ENCODE results near the gene LINC00305.

The LINC00305 gene

GRCh38 chr18:64148988-64149387 is at the start of gene LINC00305:
LINC00305 (minus strand) TSS chr18:64149088.
- DNase-seq (ENCODE audit: low read depth), result no peak

- DNase-seq (ENCODE audit: low read depth), result no peak
Measured at GRCh38 chr18:64191069-64191468, 42.2 kb upstream of the LINC00305 start.

DNA sequence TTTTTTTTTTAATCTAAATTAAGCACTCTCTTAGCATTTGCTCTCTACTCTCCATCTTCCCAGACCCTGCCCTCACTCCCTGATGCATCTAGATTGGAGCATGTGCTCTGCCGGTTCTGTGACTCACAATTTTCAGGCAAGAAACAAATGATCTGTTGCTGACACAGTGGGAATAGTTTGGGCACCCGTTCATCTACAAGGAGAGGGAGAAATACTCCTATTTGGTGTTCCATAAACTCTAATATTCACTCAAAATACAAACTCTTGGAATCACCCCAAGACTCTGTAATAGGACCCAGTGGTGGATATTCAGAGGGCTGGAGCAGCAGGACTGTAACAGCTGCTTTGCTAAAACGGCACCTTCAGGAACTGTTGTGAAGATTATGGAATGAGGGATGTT is 37.1 kb upstream of the LINC00305 start:
- no peak for DNase-seq (ENCODE audit: low read depth)

DNA sequence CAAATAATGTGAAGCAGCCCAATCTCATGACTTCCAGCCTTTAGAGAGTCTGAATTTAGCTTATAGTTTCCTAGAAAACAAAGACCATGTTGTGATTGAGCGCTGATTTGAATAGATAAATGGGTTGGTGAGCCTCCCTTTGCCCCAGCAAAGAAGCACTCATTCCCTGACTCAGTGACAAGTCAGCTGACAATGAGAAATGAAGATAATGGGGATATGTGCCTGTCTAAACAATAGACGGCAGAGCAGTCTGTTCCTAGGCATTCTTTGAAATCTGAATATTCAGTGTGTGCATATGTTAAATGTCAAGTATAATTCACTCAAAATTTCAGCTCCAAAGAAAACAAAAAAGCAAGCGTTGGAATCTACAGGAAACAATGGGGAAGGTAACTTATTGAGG is 34.8 kb upstream of the LINC00305 start:
- DNase-seq (ENCODE audit: low read depth), result no peak

DNA sequence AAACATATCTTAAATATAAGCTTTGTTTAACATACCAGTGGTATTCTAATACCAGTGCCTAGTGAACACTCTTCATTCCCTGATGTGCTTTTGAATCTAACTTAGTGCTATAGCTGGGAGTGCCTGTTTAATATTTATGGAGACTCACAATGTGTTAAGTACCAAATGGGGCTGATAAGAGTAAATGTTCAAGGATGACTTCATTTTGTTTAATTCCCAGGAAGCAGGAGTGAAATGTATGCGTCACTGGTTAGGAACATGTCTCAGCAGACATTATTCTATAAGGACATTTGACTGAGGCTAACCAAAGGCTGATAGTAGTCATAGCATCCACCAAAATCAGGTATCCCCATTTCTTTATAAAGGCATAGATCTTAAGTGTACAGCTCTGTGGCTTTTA is 31.7 kb upstream of the LINC00305 start:
- no peak for DNase-seq (ENCODE audit: low read depth)

DNA sequence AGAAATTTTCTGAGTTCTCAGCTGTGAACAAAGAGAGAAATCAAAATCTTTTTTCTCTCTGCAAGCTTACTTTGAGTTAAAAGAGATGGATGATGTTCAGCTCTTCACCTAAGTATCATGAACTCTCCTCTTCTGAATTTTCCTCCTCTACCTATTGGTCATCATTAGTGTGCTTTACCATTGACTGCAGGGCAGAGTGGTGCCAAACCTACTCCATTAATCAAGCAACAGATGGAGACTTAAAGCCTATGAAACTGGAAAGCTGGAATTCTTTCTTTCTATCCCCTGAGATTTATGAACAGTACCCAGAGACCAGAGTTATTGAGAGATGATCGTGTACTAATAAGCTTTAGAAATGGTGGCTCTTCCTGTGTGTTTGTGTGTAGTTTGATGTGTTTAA is 31.3 kb upstream of the LINC00305 start:
- no peak for DNase-seq (ENCODE audit: low read depth)

DNA sequence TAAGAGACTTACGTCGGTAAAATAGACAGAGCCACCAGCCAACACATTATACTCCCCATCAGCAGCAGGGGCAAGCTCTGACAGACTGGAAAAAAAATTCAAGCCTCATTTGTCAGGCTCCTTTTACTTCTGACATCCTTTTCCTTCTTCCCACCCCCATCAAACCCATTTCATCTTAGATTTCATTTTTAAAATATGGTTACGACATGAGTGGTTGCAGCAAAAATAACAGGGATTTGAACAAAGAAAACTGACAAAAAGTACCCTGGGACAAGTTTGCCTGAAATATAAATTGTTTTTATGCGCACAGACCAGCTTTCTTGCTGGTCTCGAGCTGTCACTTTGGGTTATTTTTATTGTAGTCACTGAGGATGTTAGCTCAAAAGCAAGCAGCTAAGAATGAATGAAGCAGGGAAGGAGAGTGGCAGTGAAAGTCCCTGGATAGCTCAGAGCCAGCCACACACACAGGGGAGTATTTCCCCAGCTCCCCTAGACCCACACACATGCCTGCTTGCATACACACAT is 30.7 kb upstream of the LINC00305 start:
- no peak for DNase-seq (ENCODE audit: low read depth)

DNA sequence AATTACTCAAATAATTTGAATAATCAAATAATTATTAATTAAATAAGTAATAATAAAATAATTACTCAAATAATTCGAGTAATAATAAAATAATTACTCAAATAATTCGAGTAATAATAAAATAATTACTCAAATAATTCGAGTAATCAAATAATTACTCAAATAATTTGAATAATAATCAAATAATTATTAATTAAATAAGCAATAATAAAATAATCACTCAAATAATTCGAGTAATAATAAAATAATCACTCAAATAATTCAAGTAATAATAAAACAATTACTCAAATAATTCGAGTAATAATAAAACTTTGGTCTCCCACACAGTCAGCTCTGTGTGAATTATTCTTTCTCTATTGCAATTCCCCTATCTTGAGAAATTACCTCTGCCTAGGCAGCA is 30.0 kb upstream of the LINC00305 start:
- DNase-seq (ENCODE audit: low read depth), result no peak

DNA sequence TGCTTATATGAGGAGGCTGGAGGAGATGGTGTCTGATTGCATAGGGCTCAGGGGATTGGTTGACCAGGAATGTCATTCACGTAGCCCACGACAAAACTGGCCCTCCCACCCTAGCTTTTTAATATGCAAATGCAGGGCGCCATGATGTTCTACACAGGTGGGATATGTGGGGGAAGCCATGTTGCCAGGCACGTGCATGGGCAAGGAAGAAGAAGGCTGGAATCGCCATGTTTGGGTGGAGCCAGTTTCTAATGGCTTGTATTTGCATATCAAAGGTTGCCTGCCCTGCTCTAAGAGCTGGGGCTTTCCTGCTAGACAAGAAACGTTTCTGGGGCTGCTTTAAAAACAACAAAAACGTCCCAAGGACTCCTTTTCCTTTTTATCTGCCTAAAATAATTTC is 26.5 kb upstream of the LINC00305 start:
- DNase-seq (ENCODE audit: low read depth), result no peak

GRCh38 chr18:64171576-64171975 is 22.7 kb upstream of the LINC00305 start:
- no peak for DNase-seq (ENCODE audit: low read depth)

DNA sequence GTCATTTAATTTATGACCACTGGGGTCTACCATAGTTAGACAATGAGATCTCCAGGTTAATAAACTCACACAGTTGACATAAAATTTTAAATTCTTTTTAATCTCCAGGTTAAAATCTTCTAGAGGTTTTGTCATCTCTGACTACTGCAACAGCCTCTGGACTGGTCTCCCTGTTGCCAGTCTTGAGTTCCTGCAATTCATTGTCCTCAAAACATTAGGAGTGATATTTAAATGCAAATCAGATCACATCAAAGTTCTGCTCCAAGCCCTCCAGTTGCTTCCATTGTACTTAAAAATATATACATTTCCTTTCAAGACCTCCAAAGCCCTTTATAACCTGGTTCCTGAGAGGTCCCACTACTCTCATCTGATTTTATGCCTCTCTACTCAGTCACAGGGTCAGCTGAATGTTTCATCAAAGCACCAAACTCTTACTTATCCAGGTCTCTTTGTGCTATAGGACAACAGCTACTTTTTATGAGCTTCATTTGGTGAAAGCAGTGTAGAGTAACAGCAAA is 18.6 kb upstream of the LINC00305 start:
- DNase-seq (ENCODE audit: low read depth), result no peak

- no peak for DNase-seq (ENCODE audit: low read depth)
Measured at GRCh38 chr18:64165906-64166305, 17.0 kb upstream of the LINC00305 start.

GRCh38 chr18:64164883-64165282 is 16.0 kb upstream of the LINC00305 start:
- DNase-seq (ENCODE audit: low read depth), result no peak

GRCh38 chr18:64149916-64150438 is 1.1 kb upstream of the LINC00305 start:
- DNase-seq (ENCODE audit: low read depth), result no peak

DNA sequence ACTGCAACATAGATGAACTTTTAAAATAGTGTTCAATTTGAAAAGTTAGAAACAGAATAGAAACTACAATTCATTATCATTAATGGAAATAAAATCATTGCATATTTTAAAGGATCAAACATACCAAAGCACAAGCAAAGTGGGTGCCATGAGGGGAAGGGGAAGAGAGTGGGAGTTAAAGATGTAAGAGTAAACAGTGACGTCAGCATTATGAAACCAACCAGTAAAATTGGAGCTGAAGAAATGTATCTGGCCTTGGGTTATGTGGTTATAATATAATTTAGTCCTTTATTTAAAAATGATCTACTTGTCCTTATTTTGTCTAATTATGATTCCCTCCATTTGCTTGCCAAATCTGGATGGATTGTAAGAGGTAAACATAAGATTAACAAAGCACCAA is 6.0 kb downstream of the LINC00305 start:
- DNase-seq (ENCODE audit: low read depth), result no peak

GRCh38 chr18:64137914-64138313 is 11.0 kb downstream of the LINC00305 start:
- DNase-seq (ENCODE audit: low read depth), result no peak

DNA sequence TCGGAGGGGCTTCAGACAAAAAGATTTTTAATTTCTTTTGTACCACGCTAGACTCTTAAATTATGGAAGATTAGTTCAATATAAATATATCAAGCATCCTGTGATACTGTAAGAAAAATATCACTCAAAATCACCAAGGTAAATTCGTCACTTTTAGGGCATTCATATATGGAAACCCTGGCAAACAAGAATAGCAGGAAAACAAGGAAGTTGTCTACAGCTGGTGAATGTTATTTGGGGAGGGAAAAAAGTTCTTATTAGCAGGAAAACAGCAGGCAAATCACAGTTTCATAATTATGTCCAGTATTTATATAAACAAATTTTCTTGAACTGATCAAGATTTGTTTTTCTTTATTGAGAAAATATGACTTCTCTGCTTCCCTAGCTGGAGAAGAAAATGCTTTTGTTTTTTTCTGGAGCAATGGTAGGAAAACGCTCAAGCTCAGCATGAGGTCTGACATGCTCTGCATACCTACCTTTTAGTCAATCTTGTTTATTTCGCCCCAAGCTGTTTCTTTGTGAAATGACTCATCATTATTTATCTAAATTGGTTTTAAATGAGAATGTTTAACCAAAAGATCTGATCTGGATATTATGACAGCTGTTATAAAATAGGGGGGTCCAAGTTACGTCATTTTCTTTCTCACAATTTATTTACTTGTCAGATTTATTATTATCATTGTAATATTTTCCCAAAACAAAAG is 14.7 kb downstream of the LINC00305 start:
- no peak for DNase-seq (ENCODE audit: low read depth)

DNA sequence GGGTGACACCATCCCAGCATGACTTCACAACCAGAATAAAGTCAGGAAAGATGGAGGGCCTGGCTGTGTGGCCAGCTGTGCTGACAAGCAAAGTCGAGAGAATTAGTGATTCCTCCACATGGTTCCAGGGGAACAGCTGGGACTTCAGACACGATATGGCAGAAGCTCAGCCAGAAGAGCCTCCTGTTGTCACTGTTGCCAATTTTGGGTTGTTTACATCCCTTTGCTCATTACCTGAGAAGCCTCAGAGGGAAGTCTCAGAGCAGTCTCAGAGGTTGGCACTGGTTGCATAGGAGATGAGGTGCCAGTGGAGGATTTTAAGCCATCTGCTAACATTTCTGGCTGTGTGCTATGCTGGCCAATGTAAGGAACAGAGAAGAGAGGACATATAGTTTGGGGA is 16.0 kb downstream of the LINC00305 start:
- no peak for DNase-seq (ENCODE audit: low read depth)

GRCh38 chr18:64131314-64131713 is 17.6 kb downstream of the LINC00305 start:
- no peak for DNase-seq (ENCODE audit: low read depth)

DNA sequence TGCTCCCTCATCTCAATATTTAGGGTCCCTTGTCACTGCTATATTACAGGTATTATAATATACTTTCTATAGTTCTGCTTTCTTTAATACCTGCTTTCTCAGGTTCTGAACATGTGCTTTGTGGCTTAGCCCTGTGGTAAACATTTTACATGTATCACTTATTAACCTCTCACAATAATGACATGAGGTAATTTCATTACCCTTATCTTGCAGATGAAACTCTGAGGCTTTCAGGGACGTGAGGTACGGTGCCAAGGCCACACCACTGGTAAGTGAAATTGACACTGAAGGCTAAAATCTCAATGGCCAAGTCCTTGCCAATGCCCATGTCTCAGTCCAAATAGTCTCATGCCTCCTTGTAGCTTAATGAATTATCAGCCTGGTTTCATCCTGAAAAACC is 21.7 kb downstream of the LINC00305 start:
- DNase-seq (ENCODE audit: low read depth), result no peak

- DNase-seq (ENCODE audit: low read depth), result no peak
Measured at GRCh38 chr18:64119916-64120315, 29.0 kb downstream of the LINC00305 start.

- no peak for DNase-seq (ENCODE audit: low read depth)
Measured at GRCh38 chr18:64118406-64118805, 30.5 kb downstream of the LINC00305 start.

GRCh38 chr18:64116571-64117175 is 32.2 kb downstream of the LINC00305 start:
- DNase-seq (ENCODE audit: low read depth), result no peak

Data from stimulated activated CD8-positive, alpha-beta memory T cell treated with anti-CD3 and anti-CD28 coated beads, Interleukin-12 subunit alpha, Interleukin-12 subunit beta, amount 100 ng/mL, for 1 hour (primary cell).